K562 (cell line): ENCODE measurements around the gene IGF2BP3.

ENCODE experiments used
- CSDE1 ChIP-seq, 2 experiments: fragments of 450-650 bp; IDR thresholded peaks; 2 replicates each; pipeline ENCODE4 v1.6.1; 2016; ENCODE audit warnings: mild to moderate bottlenecking in 1 of 2
- HES1 ChIP-seq: fragments of 450-650 bp; IDR thresholded peaks from 2 replicates; pipeline ENCODE4 v1.6.1; 2016; ENCODE audit warnings: low read depth, mild to moderate bottlenecking, moderate library complexity
- KDM1A ChIP-seq, 2 experiments: fragments of 450-650 bp; IDR thresholded peaks; 2 replicates each; pipeline ENCODE4 v1.6.1; 2016; ENCODE audit warnings: mild to moderate bottlenecking in 2 of 2
- RAD21 ChIP-seq, 2 experiments: fragments of 250-450 bp in 1 of 2; fragments of 450-650 bp in 1 of 2; sonication (Bioruptor Pico) in 1 of 2; formaldehyde crosslinking in 1 of 2; IDR thresholded peaks in 1 of 2; conservative IDR thresholded peaks in 1 of 2; 2 replicates each; pipeline versions ENCODE4 v1.4.0 to v1.8.0; 2020 to 2022; ENCODE audit warnings: mild to moderate bottlenecking in 2 of 2, moderate library complexity in 1 of 2
- REST ChIP-seq, 2 experiments: fragments of 450-650 bp; formaldehyde crosslinking in 1 of 2; IDR thresholded peaks; 2 replicates each; pipeline versions ENCODE4 v1.4.0 to v1.6.1; 2014 to 2020; ENCODE audit warnings: mild to moderate bottlenecking in 2 of 2, borderline replicate concordance in 1 of 2, low read depth in 1 of 2
- SMAD3 ChIP-seq: fragments of 450-650 bp; formaldehyde crosslinking; conservative IDR thresholded peaks from 2 replicates; pipeline ENCODE4 v1.4.0; 2020; ENCODE audit warnings: mild to moderate bottlenecking
- YBX1 ChIP-seq: fragments of 450-650 bp; IDR thresholded peaks from 2 replicates; pipeline ENCODE4 v1.7.1; 2016; ENCODE audit warnings: mild to moderate bottlenecking
- ZNF121 ChIP-seq: sonication (generic); formaldehyde crosslinking; conservative IDR thresholded peaks from 2 replicates; pipeline ENCODE4 v1.8.0; 2022; ENCODE audit warnings: missing genetic modification reagents

GRCh38 chr7:23380961-23381360 lies 89.3 kb downstream of the IGF2BP3 start:
- no peak for TF ChIP-seq KDM1A (IDR thresholded peaks at IDR 0.05)
- no peak for TF ChIP-seq SMAD3
- no peak for TF ChIP-seq HES1
- no peak for TF ChIP-seq REST (IDR thresholded peaks at IDR 0.05; ENCODE audit: borderline replicate concordance)
- no peak for TF ChIP-seq REST (CRISPR knock-in tag; IDR thresholded peaks at IDR 0.05; ENCODE audit: low read depth)
- no peak for TF ChIP-seq CSDE1 (IDR thresholded peaks at IDR 0.05)
- TF ChIP-seq RAD21 (CRISPR knock-in tag; conservative IDR thresholded peaks at IDR 0.05 in 1 of 2, IDR thresholded peaks at IDR 0.05 in 1 of 2) = no peak
- no peak for TF ChIP-seq ZNF121 (CRISPR knock-in tag)
- no peak for TF ChIP-seq YBX1
